ENCODE data around the gene ADGRA1. TPM values are rescaled to one million over a fixed set of nuclear protein-coding genes. Genes with fewer than 3 reads are reported as not detected.

ADGRA1 gene
- total RNA-seq, 1 experiment from 2014 or later: not detected

GRCh38 chr10:133072196-133072595 lies 15.5 kb upstream of the ADGRA1 start:
- Histone ChIP-seq H3K27ac (ENCODE audit: low read length) (no peak overlapping the region), H3K9me2 (replicated peaks; ENCODE audit: low read length) (no peaks in the 10 kb centered on the region), H2AFZ (ENCODE audit: low read length) (no peak overlapping the region), H3F3A (ENCODE audit: low read length, unreplicated experiment) (no peaks in the 10 kb centered on the region), H3K27me3 (ENCODE audit: low read length) (no peaks in the 10 kb centered on the region), H4K20me1 (ENCODE audit: low read length) (no peaks in the 10 kb centered on the region), H3K4me3 (ENCODE audit: low read length) (no peak overlapping the region), H3K9me3 (ENCODE audit: low read length) (no peaks in the 10 kb centered on the region), H3K79me2 (ENCODE audit: low read length) (no peaks in the 10 kb centered on the region), H3K9ac (ENCODE audit: low read length) (no peak overlapping the region), H3K4me1 (ENCODE audit: insufficient read depth, low read length) (no peaks in the 10 kb centered on the region), H3K36me3 (ENCODE audit: low read depth, low read length) (no peaks in the 10 kb centered on the region), H3K4me2 (ENCODE audit: low read length) (no peak overlapping the region)
- CTCF ChIA-PET: no interaction called here
- ATAC-seq (no peak), DNase-seq (no peak)
- BruUV-seq (replicated peaks): no TSS peak
- no peak for TF ChIP-seq CTCF (conservative IDR thresholded peaks at IDR 0.05; ENCODE audit: low read depth, low read length)
- no peak for TF ChIP-seq EZH2phosphoT487 (IDR thresholded peaks at IDR 0.05; ENCODE audit: borderline replicate concordance, low read length)
- no peak for TF ChIP-seq EZH2 (IDR thresholded peaks at IDR 0.05; ENCODE audit: low read length, unreplicated experiment)
- intact Hi-C loops (cut with micrococcal nuclease): no loop called here
- POLR2A ChIA-PET (ENCODE audit: unreplicated experiment): no interaction called here

- H3K4me1 ChIP-seq (ENCODE audit: insufficient read depth, low read length): no peaks in the 10 kb centered on the region
- no peaks in the 10 kb centered on the region for H4K20me1 ChIP-seq (ENCODE audit: low read length)
- H3K36me3 ChIP-seq (ENCODE audit: low read depth, low read length): no peaks in the 10 kb centered on the region
- H3K9me3 ChIP-seq (ENCODE audit: low read length): no peaks in the 10 kb centered on the region
- no peak overlapping the region for H2AFZ ChIP-seq (ENCODE audit: low read length)
- no peak overlapping the region for H3K9ac ChIP-seq (ENCODE audit: low read length)
- no peak overlapping the region for H3K4me2 ChIP-seq (ENCODE audit: low read length)
- ATAC-seq (no peak), DNase-seq (no peak)
- no peaks in the 10 kb centered on the region for H3F3A ChIP-seq (ENCODE audit: low read length, unreplicated experiment)
- no peak overlapping the region for H3K4me3 ChIP-seq (ENCODE audit: low read length)
- no peaks in the 10 kb centered on the region for H3K79me2 ChIP-seq (ENCODE audit: low read length)
- H3K27me3 ChIP-seq (ENCODE audit: low read length): no peaks in the 10 kb centered on the region
- POLR2A ChIA-PET (ENCODE audit: unreplicated experiment): no interaction called here
- BruUV-seq (replicated peaks): no TSS peak
- intact Hi-C loops (cut with micrococcal nuclease): no loop called here
- no peak for TF ChIP-seq EZH2phosphoT487 (IDR thresholded peaks at IDR 0.05; ENCODE audit: borderline replicate concordance, low read length)
- TF ChIP-seq EZH2 (IDR thresholded peaks at IDR 0.05; ENCODE audit: low read length, unreplicated experiment): no peak
- TF ChIP-seq CTCF (conservative IDR thresholded peaks at IDR 0.05; ENCODE audit: low read depth, low read length): no peak
- H3K27ac ChIP-seq (ENCODE audit: low read length): no peak overlapping the region
- CTCF ChIA-PET: no interaction called here
- H3K9me2 ChIP-seq (replicated peaks; ENCODE audit: low read length): no peaks in the 10 kb centered on the region
Observed at GRCh38 chr10:133072720-133073390, 14.9 kb upstream of the ADGRA1 start.

- H2AFZ ChIP-seq (ENCODE audit: low read length): no peak overlapping the region
- H3F3A ChIP-seq (ENCODE audit: low read length, unreplicated experiment): no peaks in the 10 kb centered on the region
- H3K4me3 ChIP-seq (ENCODE audit: low read length): no peak overlapping the region
- no peaks in the 10 kb centered on the region for H3K4me1 ChIP-seq (ENCODE audit: insufficient read depth, low read length)
- ATAC-seq (no peak), DNase-seq (no peak)
- ChIA-PET CTCF (no interaction called here), POLR2A (ENCODE audit: unreplicated experiment) (no interaction called here)
- no peaks in the 10 kb centered on the region for H4K20me1 ChIP-seq (ENCODE audit: low read length)
- intact Hi-C loops (cut with micrococcal nuclease): no loop called here
- no peak overlapping the region for H3K27ac ChIP-seq (ENCODE audit: low read length)
- no peaks in the 10 kb centered on the region for H3K9me2 ChIP-seq (replicated peaks; ENCODE audit: low read length)
- no peaks in the 10 kb centered on the region for H3K79me2 ChIP-seq (ENCODE audit: low read length)
- BruUV-seq (replicated peaks): no TSS peak
- no peak overlapping the region for H3K4me2 ChIP-seq (ENCODE audit: low read length)
- H3K27me3 ChIP-seq (ENCODE audit: low read length): no peaks in the 10 kb centered on the region
- no peak for TF ChIP-seq CTCF (conservative IDR thresholded peaks at IDR 0.05; ENCODE audit: low read depth, low read length)
- no peak overlapping the region for H3K9ac ChIP-seq (ENCODE audit: low read length)
- H3K9me3 ChIP-seq (ENCODE audit: low read length): no peaks in the 10 kb centered on the region
- H3K36me3 ChIP-seq (ENCODE audit: low read depth, low read length): no peaks in the 10 kb centered on the region
Observed at GRCh38 chr10:133075346-133076137, 12.2 kb upstream of the ADGRA1 start.

All from PC-3 (cell line).